Measurements from ENCODE around the gene LRRC8B. TPM values are rescaled to one million over a fixed set of nuclear protein-coding genes. Genes with fewer than 3 reads are reported as not detected.

The LRRC8B gene
- total RNA-seq, 2 donors from 2014 or later = 5.5 to 8.2 TPM

DNA sequence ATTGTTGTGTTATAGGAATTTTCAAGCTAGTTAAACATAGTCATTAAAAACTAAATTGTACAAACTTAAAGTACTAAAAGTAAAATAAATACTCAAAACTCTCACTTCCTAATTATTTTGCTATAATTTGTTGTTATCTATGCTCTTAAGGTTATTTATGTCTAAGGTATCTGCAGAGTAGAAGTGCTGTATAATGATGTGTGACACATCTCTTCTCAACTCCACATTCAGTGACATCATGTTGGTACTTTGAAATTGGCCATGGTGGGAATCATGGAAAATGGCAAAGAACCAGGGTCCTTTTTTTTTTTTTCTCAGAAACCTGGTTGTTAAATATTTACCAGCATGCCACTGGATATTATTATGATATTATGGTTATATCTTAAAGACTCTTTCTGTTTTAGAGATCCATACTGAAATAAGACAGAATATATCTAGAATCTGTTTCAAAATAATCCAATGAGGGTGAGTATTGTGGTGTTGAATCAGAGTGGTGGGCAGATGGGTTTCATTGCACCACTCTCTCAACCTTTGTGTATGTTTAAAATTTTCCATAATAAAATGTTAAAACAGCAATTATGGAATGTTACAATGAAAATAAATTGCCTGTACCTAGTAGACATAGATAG, 22.4 kb downstream of the LRRC8B start:
- Histone ChIP-seq H3K36me3 (no peaks in the 10 kb centered on the region), H3K27ac (peak overlapping the region in 1 of 2 donors; percentile 5), H3K9me3 (no peaks in the 10 kb centered on the region), H3K4me1 (peaks cover 0 to 33% of the 10 kb centered on the region in 2 donors), H3K27me3 (no peaks in the 10 kb centered on the region), H3K4me3 (no peak overlapping the region)
- TF ChIP-seq, protein P1, sequence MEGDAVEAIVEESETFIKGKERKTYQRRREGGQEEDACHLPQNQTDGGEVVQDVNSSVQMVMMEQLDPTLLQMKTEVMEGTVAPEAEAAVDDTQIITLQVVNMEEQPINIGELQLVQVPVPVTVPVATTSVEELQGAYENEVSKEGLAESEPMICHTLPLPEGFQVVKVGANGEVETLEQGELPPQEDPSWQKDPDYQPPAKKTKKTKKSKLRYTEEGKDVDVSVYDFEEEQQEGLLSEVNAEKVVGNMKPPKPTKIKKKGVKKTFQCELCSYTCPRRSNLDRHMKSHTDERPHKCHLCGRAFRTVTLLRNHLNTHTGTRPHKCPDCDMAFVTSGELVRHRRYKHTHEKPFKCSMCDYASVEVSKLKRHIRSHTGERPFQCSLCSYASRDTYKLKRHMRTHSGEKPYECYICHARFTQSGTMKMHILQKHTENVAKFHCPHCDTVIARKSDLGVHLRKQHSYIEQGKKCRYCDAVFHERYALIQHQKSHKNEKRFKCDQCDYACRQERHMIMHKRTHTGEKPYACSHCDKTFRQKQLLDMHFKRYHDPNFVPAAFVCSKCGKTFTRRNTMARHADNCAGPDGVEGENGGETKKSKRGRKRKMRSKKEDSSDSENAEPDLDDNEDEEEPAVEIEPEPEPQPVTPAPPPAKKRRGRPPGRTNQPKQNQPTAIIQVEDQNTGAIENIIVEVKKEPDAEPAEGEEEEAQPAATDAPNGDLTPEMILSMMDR (IDR thresholded peaks at IDR 0.05) = no peak
- no peak for DNase-seq (ENCODE audit: low spot score)

DNA sequence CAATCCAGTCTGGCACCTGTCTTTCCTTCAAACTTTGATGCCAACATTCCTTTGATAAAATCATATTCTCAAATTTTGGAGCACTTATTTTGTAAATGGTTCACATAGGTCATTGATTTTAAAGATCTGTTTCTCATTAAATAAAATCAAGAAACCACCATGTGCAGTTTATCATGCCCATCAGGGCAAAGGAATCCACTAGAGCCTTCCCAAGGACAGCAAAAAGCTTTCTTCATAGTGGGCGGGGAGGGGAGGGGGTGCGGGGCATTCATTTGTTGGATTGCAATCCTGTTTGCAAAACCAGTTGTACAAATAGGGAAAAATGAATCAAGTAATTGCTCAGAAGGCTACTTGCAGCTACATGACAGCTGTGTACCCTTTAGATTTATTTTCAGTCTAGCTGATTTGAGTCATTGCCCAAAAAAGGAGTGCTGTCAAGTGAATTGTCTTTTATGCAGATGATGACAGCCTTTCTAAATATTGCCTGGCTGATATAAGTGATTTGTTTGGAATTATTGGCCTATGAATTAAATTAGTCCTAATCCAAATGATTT, 23.0 kb downstream of the LRRC8B start:
- Histone ChIP-seq H3K36me3 (no peaks in the 10 kb centered on the region), H3K27me3 (no peaks in the 10 kb centered on the region), H3K4me3 (no peak overlapping the region), H3K9me3 (no peaks in the 10 kb centered on the region), H3K4me1 (peaks cover 0 to 39% of the 10 kb centered on the region in 2 donors), H3K27ac (peak overlapping the region in 1 of 2 donors; percentile 5)
- no peak for DNase-seq (ENCODE audit: low spot score)
- TF ChIP-seq, protein P1 (IDR thresholded peaks at IDR 0.05) = no peak

DNA sequence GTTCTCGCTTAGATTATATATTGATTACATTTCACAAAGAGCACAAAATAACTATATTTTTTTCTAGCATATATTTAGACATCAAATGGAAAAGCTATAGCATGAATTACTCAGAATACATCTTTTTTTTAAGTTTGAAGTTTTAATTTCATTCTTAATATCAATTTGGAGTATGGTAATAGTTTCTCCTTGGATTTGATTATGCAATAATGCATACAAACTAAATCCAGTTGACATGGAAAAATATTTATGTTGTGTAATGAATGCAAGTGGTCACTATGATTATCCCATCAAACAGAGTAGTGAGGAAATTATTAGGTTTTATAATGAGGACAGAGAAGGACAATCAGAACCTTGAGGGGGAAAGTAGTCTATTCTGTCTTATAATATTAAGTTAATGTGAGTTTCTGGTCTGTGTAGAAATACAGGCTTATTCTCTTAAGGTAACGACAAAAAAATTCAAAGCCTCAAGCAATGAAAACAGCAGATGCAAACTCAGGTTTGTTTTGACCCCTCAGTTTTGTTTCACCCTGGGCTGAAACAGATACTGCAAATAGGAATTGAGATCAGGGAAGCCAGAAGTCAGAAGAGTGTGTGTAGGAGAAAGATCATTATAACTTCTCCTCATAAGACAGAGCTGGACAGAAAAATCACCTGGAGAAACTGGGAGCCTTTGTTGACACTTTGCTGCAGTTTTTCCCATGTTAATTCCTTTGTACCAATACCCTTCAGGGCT, 23.7 kb downstream of the LRRC8B start:
- Histone ChIP-seq H3K4me1 (peaks cover 0 to 45% of the 10 kb centered on the region in 2 donors), H3K9me3 (no peaks in the 10 kb centered on the region), H3K27me3 (no peaks in the 10 kb centered on the region), H3K4me3 (no peak overlapping the region), H3K36me3 (no peaks in the 10 kb centered on the region), H3K27ac (no peak overlapping the region)
- DNase-seq (ENCODE audit: low spot score) = no peak
- TF ChIP-seq, protein P1 (IDR thresholded peaks at IDR 0.05) = no peak

DNA sequence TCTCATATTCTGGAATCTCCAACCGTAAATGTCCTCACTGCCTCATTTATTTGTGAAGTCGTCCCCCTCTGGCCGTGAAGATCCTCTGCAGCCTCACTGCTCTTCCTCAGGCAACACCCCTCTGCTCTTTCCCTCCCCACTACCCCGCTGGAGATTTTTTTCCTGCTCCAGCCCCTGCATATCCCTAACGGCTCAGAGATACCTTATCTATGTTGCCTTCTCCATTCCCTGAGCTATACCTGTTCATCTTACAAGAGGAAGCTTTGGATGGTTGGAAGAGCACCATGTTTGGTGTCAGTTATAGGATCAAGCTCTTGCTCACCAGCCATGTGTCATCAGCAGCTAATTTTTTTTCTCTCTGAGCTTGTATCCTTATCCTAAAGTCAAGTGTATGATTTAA, 26.4 kb downstream of the LRRC8B start:
- Histone ChIP-seq H3K27ac (no peak overlapping the region), H3K36me3 (no peaks in the 10 kb centered on the region), H3K4me3 (no peak overlapping the region), H3K9me3 (no peaks in the 10 kb centered on the region), H3K27me3 (no peaks in the 10 kb centered on the region), H3K4me1 (peaks cover 0 to 42% of the 10 kb centered on the region in 2 donors)
- no peak for DNase-seq (ENCODE audit: low spot score)
- TF ChIP-seq, protein P1 (IDR thresholded peaks at IDR 0.05) = no peak

DNA sequence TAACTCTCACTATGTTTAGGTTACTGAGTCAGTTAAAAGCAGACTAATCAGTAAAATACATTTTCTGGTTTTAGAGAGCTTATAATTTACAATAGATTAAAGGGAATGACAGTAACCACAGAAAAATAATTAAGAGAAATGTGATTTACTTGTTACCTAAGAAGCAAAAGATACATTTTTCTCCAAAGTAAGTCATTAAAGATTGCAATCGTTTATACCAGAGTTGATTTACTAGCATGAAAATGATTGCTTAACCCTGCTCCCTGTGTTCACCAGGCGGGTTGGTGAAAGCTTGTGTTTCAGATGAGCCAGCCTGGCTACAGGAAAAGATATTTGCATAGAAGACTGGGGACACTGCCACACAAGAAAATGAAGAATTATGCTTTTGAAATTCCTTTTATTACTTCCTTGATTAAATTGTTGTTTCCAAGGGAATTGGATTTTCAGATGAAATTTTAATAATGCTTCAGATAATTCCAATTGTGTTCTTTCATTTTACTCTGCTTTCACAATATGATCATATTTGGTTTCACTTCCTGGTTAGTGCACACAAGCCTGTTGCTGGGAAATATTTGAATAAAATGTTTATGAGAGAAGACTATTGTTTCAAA, 27.9 kb downstream of the LRRC8B start:
- DNase-seq (ENCODE audit: low spot score) = no peak
- no peaks in the 10 kb centered on the region for H3K9me3 ChIP-seq
- no peak overlapping the region for H3K4me3 ChIP-seq
- H3K4me1 ChIP-seq = peaks cover 0 to 33% of the 10 kb centered on the region in 2 donors
- H3K27ac ChIP-seq = peak overlapping the region in 1 of 2 donors; percentile 38
- TF ChIP-seq, protein P1 (IDR thresholded peaks at IDR 0.05) = no peak
- H3K27me3 ChIP-seq = no peaks in the 10 kb centered on the region
- no peaks in the 10 kb centered on the region for H3K36me3 ChIP-seq
